Subcutaneous adipose tissue (tissue), 4 donors: ENCODE results near the gene FNDC8. TPM values are rescaled to one million over a fixed set of nuclear protein-coding genes. Genes with fewer than 3 reads are reported as not detected.

Experiments
- total RNA-seq, 4 donors: library from RNA; depleted of rRNA; stranded (reverse); fragments of >200 nt; gene quantifications; one replicate each; pipeline ENCODE4 v1.1.0, GENCODE V29; 2016
- TF ChIP-seq, protein P1 (sequence below): fragments of 450-650 bp; IDR thresholded peaks from one replicate; pipeline ENCODE4 v1.5.1; 2016; ENCODE audit warnings: low read depth, mild to moderate bottlenecking, control low read depth, antibody characterized with exemption, moderate library complexity

FNDC8 gene
- total RNA-seq, 4 donors from 2014 or later = not detected

DNA sequence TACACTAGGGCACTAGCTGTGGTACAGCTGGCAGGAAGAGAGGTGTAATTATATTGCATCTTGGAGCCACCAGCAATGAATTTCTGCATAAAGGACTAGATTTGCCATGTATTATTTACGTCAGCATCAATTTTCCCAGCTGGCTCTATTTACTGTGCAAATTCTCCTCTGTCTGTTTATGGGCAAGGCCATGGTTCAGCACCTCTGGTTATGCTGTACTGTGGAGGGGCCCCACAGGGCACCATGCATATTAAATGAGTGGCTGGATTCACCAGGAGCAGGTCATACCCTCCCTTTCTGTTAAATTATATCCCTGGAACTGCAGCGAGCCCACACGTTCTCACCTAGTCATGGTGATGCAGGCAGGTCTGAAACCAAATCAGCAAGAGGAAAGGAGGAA, 21.5 kb upstream of the FNDC8 start:
- TF ChIP-seq, protein P1, sequence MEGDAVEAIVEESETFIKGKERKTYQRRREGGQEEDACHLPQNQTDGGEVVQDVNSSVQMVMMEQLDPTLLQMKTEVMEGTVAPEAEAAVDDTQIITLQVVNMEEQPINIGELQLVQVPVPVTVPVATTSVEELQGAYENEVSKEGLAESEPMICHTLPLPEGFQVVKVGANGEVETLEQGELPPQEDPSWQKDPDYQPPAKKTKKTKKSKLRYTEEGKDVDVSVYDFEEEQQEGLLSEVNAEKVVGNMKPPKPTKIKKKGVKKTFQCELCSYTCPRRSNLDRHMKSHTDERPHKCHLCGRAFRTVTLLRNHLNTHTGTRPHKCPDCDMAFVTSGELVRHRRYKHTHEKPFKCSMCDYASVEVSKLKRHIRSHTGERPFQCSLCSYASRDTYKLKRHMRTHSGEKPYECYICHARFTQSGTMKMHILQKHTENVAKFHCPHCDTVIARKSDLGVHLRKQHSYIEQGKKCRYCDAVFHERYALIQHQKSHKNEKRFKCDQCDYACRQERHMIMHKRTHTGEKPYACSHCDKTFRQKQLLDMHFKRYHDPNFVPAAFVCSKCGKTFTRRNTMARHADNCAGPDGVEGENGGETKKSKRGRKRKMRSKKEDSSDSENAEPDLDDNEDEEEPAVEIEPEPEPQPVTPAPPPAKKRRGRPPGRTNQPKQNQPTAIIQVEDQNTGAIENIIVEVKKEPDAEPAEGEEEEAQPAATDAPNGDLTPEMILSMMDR = no peak

DNA sequence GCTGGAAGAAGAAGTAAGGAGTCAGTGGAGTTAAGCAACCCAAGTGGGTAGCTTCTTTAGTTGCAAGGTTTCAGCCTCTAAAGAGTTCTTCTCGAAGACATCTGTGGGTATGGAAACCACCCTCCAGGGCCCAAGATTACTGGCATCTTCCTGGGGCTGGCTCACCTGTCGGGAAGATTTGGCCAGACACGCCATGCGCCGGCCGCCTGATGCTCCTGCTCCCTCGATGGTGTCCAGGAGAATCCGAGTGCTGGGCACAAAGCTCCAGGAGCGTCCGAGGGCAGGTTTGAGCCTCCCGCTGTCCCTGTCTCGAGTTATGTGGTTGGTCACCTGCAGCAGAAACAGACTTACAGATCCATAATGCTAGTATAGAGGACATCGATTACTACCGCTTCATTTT, 20.4 kb upstream of the FNDC8 start:
- TF ChIP-seq, protein P1 = no peak

DNA sequence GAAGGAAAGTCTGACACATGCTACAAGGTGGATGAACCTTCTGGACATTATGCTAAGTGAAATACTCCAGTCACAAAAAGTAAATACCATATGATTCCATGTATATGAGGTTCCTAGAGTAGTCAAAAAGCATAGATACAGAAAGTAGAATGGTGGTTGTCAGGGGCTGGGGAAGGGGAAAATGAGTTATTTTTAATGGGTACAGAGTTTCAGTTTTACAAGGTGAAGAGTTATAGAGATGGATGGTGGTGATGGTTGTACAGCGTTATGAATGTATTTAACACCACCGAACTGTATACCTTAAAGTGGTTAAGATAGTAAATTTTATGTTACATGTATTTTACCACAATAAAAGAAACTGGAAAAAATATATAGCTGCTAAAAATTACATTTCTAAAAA, 19.7 kb upstream of the FNDC8 start:
- TF ChIP-seq, protein P1 = no peak

DNA sequence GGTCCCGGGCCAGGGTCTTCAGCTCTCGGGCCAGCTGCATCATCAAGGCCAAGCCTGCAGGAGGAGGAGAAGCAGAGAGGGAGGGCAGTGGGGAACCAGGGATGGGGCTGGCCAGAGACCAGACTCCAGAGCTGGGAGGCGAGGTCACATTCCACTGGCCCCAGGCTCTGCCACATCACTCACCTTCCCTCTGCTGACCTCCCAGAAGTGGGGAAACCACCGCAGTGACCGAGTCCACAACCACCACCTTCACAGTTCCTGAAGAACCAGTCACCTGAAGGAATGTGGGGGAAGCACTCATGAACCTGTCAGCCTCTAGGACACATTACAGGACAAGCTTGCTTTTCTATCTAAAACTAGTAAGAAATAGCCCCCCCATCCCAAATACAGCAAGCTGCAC, 18.1 kb upstream of the FNDC8 start:
- TF ChIP-seq, protein P1 = no peak

DNA sequence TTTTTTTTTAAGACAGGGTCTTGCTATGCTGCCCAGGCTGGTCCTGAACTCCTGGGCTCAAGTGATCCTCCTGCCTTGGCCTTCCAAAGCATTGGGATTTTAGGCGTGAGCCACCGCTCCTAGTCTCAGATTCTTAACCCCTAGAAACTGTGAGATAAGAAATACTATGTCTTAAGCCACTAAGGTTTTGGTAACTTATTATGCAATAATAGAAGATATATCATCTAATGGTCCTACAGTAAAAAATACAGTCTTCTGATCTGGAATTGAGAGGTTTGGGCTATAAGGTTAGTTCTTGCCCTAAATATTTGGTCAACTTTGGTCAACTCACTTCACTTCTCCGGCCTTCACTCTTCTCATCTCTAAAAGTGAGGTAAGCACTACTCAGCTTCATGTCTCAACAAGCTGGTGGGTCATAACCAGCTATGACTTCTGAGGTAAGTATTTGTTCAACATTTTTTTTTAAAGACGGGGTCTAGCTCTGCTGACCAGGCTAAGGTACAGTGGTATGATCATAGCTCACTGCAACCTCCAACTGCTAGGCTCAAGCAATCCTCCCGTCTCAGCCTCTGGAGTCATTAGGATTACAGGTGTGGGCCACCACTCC, 16.5 kb upstream of the FNDC8 start:
- TF ChIP-seq, protein P1 = no peak

DNA sequence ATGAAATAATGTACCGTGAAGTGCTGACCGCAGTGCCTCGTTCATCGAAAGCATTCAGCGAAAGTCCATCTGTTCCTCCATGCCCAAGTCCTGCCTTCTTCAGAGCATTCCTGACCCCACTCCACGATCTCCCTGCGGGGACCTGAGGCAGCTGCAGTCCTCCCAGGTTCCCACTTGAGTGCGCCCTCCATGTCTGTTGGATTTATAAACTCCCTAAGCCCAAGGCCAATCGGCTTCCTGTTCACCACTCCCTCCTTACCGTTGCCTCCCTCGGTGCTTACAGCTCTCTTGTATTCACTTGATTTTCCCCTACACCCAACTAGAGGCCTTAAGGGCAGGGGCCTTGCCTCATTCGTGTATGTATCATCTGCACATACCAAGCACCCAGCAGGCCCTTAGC, 4.6 kb upstream of the FNDC8 start:
- TF ChIP-seq, protein P1 = no peak

DNA sequence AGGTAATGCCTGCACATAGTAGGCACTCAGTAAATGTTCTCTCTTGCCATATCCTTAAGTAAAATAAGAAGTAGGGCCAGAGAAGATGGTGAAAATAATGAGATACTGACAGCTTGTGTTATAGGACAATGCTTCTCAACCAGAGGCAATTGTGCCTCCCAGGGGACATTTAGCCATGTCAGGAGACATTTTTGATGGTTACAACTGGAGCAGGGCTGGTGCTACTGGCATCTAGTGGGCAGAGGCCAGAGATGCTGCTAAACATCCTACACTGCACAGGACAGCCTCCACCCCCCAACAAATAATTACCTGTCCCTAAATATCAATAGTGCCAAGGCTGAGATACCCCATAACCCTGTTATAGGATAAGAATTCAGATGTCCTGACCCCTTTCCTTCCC, 3.4 kb upstream of the FNDC8 start:
- TF ChIP-seq, protein P1 = no peak
